Measurements from ENCODE around the gene OR6P1. TPM values are rescaled to one million over a fixed set of nuclear protein-coding genes. Genes with fewer than 3 reads are reported as not detected.

Gene OR6P1
- total and polyA plus RNA-seq, 2 experiments from 2014 or later: not detected

DNA sequence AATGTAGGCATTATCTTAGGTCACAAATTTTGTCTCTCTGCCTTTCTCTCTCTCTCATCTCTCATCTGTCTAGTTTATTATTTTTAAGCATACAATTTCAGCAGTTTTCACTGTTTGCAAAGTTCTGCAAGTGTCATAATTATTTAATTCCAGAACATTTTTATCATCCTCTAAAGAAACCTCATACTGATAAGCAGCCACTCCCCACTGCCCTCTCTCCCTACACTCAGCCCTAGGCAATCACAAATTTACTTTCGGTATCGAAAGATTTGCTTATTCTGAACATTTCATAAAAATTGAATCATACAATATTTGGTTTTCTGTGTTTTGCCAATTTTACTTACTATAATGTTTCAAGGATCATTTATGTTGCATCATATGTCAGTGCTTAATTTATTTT is 32.8 kb downstream of the OR6P1 start:
- TF ChIP-seq CTCF (IDR thresholded peaks at IDR 0.05; ENCODE audit: low read depth, low read length): no peak
- no peaks in the 10 kb centered on the region for H3K9me3 ChIP-seq (ENCODE audit: low read depth)

GRCh38 chr1:158534496-158534895 is 35.9 kb downstream of the OR6P1 start:
- H3K27me3 ChIP-seq: no peaks in the 10 kb centered on the region
- no peak for TF ChIP-seq CTCF (IDR thresholded peaks at IDR 0.05; ENCODE audit: low read depth, low read length)
- H3K4me1 ChIP-seq (ENCODE audit: low read depth): peaks cover 30% of the 10 kb centered on the region
- H3K9me3 ChIP-seq (ENCODE audit: low read depth): no peaks in the 10 kb centered on the region
- no peak overlapping the region for H3K4me3 ChIP-seq
- H3K27ac ChIP-seq: peak overlapping the region; percentile 57
- no peaks in the 10 kb centered on the region for H3K36me3 ChIP-seq
- DNase-seq (ENCODE audit: low read depth in 1 of 2, low spot score in 1 of 2): peak in 1 of 2 donors; percentile 69

More for the DNA sequence above, 32.8 kb downstream of the OR6P1 start:
- Histone ChIP-seq H3K27me3 (no peaks in the 10 kb centered on the region), H3K4me1 (ENCODE audit: low read depth) (peaks cover 30% of the 10 kb centered on the region), H3K4me3 (no peak overlapping the region), H3K36me3 (no peaks in the 10 kb centered on the region), H3K27ac (no peak overlapping the region)
- DNase-seq (ENCODE audit: low read depth in 1 of 2, low spot score in 1 of 2): no peak

DNA sequence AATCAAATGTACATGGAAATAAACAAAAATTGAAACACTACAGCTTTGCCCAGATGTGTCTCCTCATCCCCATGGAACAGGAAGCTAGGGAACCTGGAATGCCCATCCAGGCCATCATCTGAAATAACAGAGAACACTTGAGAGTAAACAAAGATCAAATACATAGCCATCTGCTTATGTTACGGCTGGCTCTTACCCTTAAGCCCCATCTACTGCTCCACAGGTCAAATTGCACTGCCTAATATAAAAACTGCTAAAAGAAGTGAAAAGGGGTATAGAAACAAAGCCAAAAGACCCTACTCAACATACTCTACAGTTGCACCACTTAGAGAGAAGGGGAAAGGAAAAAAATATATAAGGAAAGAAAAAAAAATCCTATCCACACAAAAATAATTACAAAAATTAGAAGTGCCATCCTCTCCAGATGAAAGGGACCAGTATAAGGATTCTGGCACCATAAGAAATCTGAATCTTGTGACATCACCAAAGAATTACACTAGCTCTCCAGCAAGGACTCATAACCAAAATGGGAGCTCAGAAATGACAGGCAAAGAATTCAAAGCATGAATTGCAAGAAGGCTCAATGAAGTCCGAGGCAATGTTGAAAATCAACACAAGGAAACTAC is 43.1 kb downstream of the OR6P1 start:
- H3K36me3 ChIP-seq: no peaks in the 10 kb centered on the region
- H3K4me3 ChIP-seq: no peak overlapping the region
- peak; percentile 52 for TF ChIP-seq CTCF (IDR thresholded peaks at IDR 0.05; ENCODE audit: low read depth, low read length)
- H3K27me3 ChIP-seq: no peaks in the 10 kb centered on the region
- peak; percentile 24 to 51 for DNase-seq (ENCODE audit: low read depth in 1 of 2, low spot score in 1 of 2)
- no peaks in the 10 kb centered on the region for H3K4me1 ChIP-seq (ENCODE audit: low read depth)
- no peaks in the 10 kb centered on the region for H3K9me3 ChIP-seq (ENCODE audit: low read depth)
- no peak overlapping the region for H3K27ac ChIP-seq

GRCh38 chr1:158521666-158522058 is 48.7 kb downstream of the OR6P1 start:
- no peaks in the 10 kb centered on the region for H3K27me3 ChIP-seq
- no peak for DNase-seq (ENCODE audit: low read depth in 1 of 2, low spot score in 1 of 2)

GRCh38 chr1:158520955-158521665 is 49.3 kb downstream of the OR6P1 start:
- Histone ChIP-seq H3K27me3 (no peaks in the 10 kb centered on the region), H3K9me3 (ENCODE audit: low read depth) (no peaks in the 10 kb centered on the region), H3K4me3 (no peak overlapping the region), H3K36me3 (no peaks in the 10 kb centered on the region), H3K27ac (no peak overlapping the region), H3K4me1 (ENCODE audit: low read depth) (no peaks in the 10 kb centered on the region)
- TF ChIP-seq CTCF (IDR thresholded peaks at IDR 0.05; ENCODE audit: low read depth, low read length): no peak
- DNase-seq (ENCODE audit: low read depth in 1 of 2, low spot score in 1 of 2): no peak

More at GRCh38 chr1:158521666-158522058, 48.7 kb downstream of the OR6P1 start:
- no peak for TF ChIP-seq CTCF (IDR thresholded peaks at IDR 0.05; ENCODE audit: low read depth, low read length)
- H3K4me3 ChIP-seq: no peak overlapping the region
- H3K27ac ChIP-seq: no peak overlapping the region
- H3K9me3 ChIP-seq (ENCODE audit: low read depth): no peaks in the 10 kb centered on the region
- H3K4me1 ChIP-seq (ENCODE audit: low read depth): no peaks in the 10 kb centered on the region
- H3K36me3 ChIP-seq: no peaks in the 10 kb centered on the region
